Mucosa of descending colon (tissue), 3 donors: ENCODE data around the gene TNFSF13. TPM values are rescaled to one million over a fixed set of nuclear protein-coding genes. Genes with fewer than 3 reads are reported as not detected.

Experiments used
- ATAC-seq: fragments of 200-7000 bp; cut with Tn5 transposase; one replicate; pipeline ENCODE4 v1.9.1; 2020; ENCODE audit warnings: mild to moderate bottlenecking, moderate library complexity
- DNase-seq, 3 donors: peaks; one replicate each; pipeline ENCODE4 v3.0.0-alpha.2; 2020
- H3K36me3 ChIP-seq: fragments of 200-600 bp; one replicate; pipeline ENCODE4 v1.8.0; 2021; ENCODE audit warnings: low read depth, mild to moderate bottlenecking
- H3K4me1 ChIP-seq: fragments of 200-600 bp; one replicate; pipeline ENCODE4 v1.8.0; 2021; ENCODE audit warnings: low read depth, mild to moderate bottlenecking
- H3K4me3 ChIP-seq: fragments of 200-600 bp; one replicate; pipeline ENCODE4 v1.8.0; 2021; ENCODE audit warnings: mild to moderate bottlenecking
- H3K9me3 ChIP-seq: fragments of 200-600 bp; one replicate; pipeline ENCODE4 v1.8.0; 2021; ENCODE audit warnings: mild to moderate bottlenecking
- CTCF ChIP-seq: fragments of 200-600 bp; IDR thresholded peaks from one replicate; pipeline ENCODE4 v1.8.0; 2022; ENCODE audit warnings: antibody characterized with exemption, mild to moderate bottlenecking
- intact Hi-C, 2 donors: fragments of 100-400 bp; cut with DNase I in 1 of 2; cut with micrococcal nuclease in 1 of 2; formaldehyde crosslinking; loops; one replicate each; pipeline versions ENCODE4 v1.11.0 to v1.11.1; 2022; cut with DNase I, micrococcal nuclease
- total RNA-seq, 3 donors: library from RNA; stranded (reverse); fragmentation: NEBNext Ultra II Directional in 2 of 3; extraction: Animal tissue kit (Norgen Biotek cat#: 25700) in 2 of 3; gene quantifications; one replicate each; pipeline versions ENCODE4 v1.2.1 to v1.2.4, GENCODE V29; 2021 to 2023
- donor health status: DM: no; HTN: no; CAD: no; lungs with moderate emphysema.
- donor health status: DM: no; HTN: no; CAD: no.
- donor health status: DM: no; HTN: yes; CAD: no.

Gene TNFSF13
- total RNA-seq, 3 donors from 2014 or later = 41.0 to 74.6 (median 73.3) TPM

- intact Hi-C loops = no loop called here
- no peak for TF ChIP-seq CTCF
- Histone ChIP-seq H3K4me1 (peaks cover 40% of the 10 kb centered on the region), H3K36me3 (peaks cover 27% of the 10 kb centered on the region), H3K4me3 (no peak overlapping the region), H3K9me3 (no peaks in the 10 kb centered on the region)
- ATAC-seq = no peak
- no peak for DNase-seq
Measured at GRCh38 chr17:7575959-7576358, 17.4 kb downstream of the TNFSF13 start.

GRCh38 chr17:7576432-7576937 is 17.9 kb downstream of the TNFSF13 start:
- peak in 2 of 3 donors; percentile 11 to 39 for DNase-seq
- no peak for TF ChIP-seq CTCF
- Histone ChIP-seq H3K4me1 (peaks cover 40% of the 10 kb centered on the region), H3K36me3 (peaks cover 27% of the 10 kb centered on the region), H3K9me3 (no peaks in the 10 kb centered on the region), H3K4me3 (no peak overlapping the region)
- intact Hi-C loops = no loop called here
- no peak for ATAC-seq

- H3K36me3 ChIP-seq = peaks cover 23% of the 10 kb centered on the region
- H3K9me3 ChIP-seq = no peaks in the 10 kb centered on the region
- ATAC-seq (no peak), DNase-seq (peak in 2 of 3 donors; percentile 11 to 15)
- no peak overlapping the region for H3K4me3 ChIP-seq
- H3K4me1 ChIP-seq = peaks cover 35% of the 10 kb centered on the region
- TF ChIP-seq CTCF = no peak
- intact Hi-C loops = no loop called here
Measured at GRCh38 chr17:7577327-7578199, 19.0 kb downstream of the TNFSF13 start.

GRCh38 chr17:7579001-7579833 is 20.7 kb downstream of the TNFSF13 start, which contains the start of gene CD68:
Gene CD68 (plus strand): TSS chr17:7579638. CDS start chr17:7579678, 40 bp downstream.
- intact Hi-C loops = no loop called here
- Histone ChIP-seq H3K4me1 (peaks cover 39% of the 10 kb centered on the region), H3K4me3 (no peak within 1 kb of the TSS), H3K9me3 (no peaks in the 10 kb centered on the region), H3K36me3 (peaks cover 30% of the 10 kb centered on the region)
- ATAC-seq (peak; percentile 77), DNase-seq (peak; percentile 73 to 82 (median 75))
- no peak for TF ChIP-seq CTCF

- intact Hi-C loops = no loop called here
- TF ChIP-seq CTCF = no peak
- Histone ChIP-seq H3K9me3 (no peaks in the 10 kb centered on the region), H3K36me3 (peaks cover 30% of the 10 kb centered on the region), H3K4me3 (no peak overlapping the region), H3K4me1 (peaks cover 35% of the 10 kb centered on the region)
- ATAC-seq (no peak), DNase-seq (peak in 1 of 3 donors; percentile 12)
Measured at GRCh38 chr17:7579834-7580603, 21.5 kb downstream of the TNFSF13 start.
